Left ventricle myocardium superior (tissue), 1 donor: Measurements from ENCODE around the gene STARD10. TPM values are rescaled to one million over a fixed set of nuclear protein-coding genes. Genes with fewer than 3 reads are reported as not detected.

Source experiments
- microRNA-seq: library from miRNA; unstranded; fragments of <30 nt; microRNA quantifications from one replicate; pipeline ENCODE4 v1.2.0, GENCODE V29; 2020; ENCODE audit warnings: borderline number of aligned reads
- total RNA-seq: library from RNA; stranded (reverse); fragmentation: NEBNext Ultra II Directional; extraction: Animal tissue kit (Norgen Biotek cat#: 25700); gene quantifications from one replicate; pipeline ENCODE4 v1.2.1, GENCODE V29; 2021
- donor health status: DM: no; HTN: yes; CAD: no; lungs with severe emphysema.

STARD10 gene
- total RNA-seq, 1 donor from 2014 or later: 102 TPM

Small RNA genes within 50 kb of the gene (microRNA-seq; reads per million reads assigned to microRNA genes)
- gene MIR4692: not detected

Other genes with a start within 250 kb of the STARD10 start
- 30.0 TPM for gene PDE2A, start 119.6 kb downstream of the STARD10 start, total RNA-seq
- 58.9 TPM for gene ARAP1, start 41.6 kb downstream of the STARD10 start, total RNA-seq
- gene ATG16L2, start 20.4 kb upstream of the STARD10 start, total RNA-seq: 16.3 TPM